Right hindlimb (tissue), 1 donor: ENCODE measurements around the gene ATP13A2.
A peak's percentile ranks its signal among the peaks of the same experiment; 100 is the strongest.

Experiments
- DNase-seq: peaks from one replicate; pipeline ENCODE4 v3.0.0-alpha.2; 2018

Gene ATP13A2, protein sequence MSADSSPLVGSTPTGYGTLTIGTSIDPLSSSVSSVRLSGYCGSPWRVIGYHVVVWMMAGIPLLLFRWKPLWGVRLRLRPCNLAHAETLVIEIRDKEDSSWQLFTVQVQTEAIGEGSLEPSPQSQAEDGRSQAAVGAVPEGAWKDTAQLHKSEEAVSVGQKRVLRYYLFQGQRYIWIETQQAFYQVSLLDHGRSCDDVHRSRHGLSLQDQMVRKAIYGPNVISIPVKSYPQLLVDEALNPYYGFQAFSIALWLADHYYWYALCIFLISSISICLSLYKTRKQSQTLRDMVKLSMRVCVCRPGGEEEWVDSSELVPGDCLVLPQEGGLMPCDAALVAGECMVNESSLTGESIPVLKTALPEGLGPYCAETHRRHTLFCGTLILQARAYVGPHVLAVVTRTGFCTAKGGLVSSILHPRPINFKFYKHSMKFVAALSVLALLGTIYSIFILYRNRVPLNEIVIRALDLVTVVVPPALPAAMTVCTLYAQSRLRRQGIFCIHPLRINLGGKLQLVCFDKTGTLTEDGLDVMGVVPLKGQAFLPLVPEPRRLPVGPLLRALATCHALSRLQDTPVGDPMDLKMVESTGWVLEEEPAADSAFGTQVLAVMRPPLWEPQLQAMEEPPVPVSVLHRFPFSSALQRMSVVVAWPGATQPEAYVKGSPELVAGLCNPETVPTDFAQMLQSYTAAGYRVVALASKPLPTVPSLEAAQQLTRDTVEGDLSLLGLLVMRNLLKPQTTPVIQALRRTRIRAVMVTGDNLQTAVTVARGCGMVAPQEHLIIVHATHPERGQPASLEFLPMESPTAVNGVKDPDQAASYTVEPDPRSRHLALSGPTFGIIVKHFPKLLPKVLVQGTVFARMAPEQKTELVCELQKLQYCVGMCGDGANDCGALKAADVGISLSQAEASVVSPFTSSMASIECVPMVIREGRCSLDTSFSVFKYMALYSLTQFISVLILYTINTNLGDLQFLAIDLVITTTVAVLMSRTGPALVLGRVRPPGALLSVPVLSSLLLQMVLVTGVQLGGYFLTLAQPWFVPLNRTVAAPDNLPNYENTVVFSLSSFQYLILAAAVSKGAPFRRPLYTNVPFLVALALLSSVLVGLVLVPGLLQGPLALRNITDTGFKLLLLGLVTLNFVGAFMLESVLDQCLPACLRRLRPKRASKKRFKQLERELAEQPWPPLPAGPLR

DNA sequence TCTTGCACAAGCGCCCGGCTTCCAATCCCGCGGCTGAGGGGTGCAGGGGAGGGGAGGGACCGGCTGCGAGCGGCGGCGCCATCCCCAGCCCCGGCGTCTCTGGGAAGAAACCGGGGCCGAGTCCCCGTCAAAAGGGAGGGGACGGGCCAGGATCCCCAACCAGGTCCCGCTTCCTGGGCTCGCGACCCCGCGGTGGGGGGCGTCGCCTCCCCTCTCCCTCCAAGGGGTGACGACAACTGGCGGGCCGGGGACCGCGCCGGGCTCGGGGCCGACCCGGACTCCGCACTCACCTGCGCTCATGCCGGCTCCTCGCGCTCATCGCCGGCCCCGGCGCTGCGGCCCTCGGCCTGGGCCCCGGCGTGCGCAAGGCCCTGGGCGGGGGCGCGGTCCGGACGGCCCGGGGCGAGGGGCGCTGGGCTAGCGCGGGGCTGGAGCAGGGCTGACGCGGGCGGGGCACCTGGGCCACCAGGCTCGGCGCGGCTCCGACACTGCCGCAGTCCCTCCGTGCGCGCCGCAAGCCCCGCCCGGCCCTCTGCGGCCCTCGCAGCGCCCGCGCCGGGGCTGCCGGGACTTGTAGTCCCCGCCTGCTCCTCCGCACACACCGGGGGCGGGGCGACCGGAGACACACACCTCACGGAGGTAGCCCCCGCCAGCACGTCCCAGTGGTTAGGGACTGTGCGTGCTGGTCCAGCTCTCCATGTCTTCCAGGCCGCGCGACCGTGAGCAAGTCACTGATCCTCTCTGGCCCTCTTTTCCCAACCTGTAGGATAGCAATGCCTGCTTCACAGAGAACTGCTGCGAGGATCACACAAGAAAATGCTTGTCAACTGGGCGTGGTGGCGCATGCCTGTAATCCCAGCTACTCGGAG, at the start of gene ATP13A2:
TSS of gene ATP13A2 (minus strand) at position 490 of the 869 bp plus-strand sequence. CDS start at position 300, 190 bp downstream.
- DNase-seq = peak; percentile 85

DNA sequence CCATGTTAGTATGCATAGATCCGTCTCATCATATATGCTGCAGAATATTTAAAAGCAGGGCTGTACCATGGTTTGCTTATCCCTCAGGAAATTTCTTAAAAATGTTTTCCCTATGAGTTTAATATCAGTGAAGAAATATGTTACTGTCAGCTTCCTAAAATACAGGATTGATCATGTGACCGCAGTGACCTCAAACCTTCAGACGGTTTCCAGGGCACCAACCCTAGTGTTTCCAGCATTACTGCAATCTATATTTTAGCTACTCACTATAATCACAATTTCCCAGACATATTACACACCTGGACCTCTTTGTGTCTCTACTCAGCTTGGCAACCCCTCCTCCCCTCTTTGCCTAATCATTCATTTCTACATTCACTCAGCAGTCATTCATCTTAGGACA, 49.8 kb upstream of the ATP13A2 start:
- no peak for DNase-seq

DNA sequence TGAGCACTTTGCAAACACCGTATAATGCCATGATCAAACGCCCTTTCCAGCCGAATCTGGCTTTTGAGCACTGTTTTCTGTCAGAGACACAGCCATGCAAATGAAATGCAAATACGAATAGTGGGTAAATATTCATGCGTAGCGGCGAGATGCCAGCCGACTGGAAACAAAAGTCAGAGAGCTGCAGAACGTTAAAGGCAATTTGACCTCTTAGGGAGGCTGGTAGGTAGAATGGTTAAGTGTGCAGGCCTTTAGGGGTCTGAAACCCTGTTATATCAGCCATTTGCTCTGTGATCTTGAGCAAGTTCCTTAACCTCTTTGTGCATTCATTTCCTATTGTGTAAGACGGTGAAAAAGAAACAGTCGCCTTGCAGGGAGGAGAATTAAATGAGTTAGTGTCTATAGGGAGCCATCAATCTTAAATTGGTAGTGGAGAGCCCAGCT, 48.6 kb upstream of the ATP13A2 start:
- DNase-seq = no peak

DNA sequence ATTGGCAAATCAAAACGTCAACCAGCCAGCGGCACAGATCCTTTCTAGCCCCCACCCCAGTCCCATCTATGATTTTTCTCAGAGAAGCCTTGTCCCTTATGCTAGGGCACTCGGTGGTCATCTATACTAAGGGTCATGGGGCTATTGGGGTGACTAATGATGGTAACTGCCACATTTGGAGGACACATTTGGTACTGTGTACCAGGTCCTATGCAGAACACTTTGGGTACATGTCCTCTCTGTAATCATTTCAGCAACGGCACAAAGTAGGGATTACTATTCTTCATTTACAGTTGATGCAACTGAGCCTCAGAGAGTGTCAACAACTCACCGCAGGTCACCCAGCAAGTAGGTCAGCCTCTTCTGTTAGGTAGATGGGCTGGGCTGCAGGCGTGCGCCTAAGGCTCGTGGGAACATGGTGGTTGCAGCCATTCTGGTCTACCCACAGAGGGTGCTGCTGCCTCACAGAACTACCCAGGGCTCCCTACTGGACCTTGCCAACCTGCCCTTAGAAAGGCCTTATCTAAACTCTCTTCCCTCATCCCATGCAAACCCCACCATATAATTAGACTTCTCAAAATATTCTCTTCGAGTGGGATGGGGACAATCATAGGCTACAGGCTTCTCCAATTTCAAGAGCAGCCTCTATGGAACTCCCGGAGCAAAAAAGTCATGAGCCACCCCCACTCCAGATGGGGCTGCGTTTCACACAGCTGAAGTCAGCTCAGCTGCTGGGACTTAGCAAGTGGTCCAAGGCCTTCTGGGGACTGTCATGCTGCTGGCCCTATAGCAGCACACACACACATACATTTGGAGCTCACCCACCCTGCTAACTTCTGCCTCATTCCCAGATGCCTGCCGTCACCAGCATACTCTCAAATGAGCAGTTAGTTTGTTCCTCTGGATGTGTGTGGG, 47.9 kb upstream of the ATP13A2 start:
- peak; percentile 85 for DNase-seq

DNA sequence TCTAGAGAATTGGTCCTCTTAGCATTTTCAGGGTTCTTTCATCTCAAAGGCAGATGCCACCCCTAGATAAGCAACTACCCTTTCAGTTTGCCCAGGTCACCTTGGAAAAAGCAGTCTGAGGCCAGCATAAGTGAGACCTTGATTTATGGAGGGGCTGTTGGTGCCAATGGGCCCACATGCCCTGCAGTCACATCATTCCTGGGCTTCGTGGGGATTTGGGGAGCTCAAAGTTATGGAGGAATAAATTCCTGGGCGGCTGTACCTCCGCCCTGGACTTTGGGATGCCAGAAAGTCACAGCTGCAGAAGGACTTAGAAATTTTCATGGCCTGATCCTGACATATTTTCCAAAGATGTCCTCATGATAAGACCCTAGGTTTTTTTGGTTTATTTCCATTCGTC, 44.8 kb upstream of the ATP13A2 start:
- peak; percentile 34 for DNase-seq

DNA sequence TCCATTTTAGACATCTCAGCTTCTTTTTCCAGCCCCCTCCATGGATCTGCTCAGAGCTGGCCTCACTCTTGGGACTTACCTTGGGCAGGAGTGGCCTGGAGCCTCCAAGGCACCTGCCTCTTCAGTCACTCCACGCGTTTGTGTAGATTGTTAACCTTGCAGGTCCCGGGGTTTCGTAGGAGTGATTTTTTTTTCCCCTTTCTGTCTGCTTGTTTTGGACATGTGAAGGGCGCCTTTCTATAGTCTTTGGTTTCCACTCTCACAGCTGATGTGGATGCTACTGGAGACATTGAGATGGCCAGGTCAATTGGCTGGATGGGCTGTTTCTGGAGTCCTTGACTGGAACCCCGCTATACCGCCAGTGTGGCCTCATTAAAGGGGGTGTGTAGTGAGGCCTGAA, 44.1 kb upstream of the ATP13A2 start:
- no peak for DNase-seq

DNA sequence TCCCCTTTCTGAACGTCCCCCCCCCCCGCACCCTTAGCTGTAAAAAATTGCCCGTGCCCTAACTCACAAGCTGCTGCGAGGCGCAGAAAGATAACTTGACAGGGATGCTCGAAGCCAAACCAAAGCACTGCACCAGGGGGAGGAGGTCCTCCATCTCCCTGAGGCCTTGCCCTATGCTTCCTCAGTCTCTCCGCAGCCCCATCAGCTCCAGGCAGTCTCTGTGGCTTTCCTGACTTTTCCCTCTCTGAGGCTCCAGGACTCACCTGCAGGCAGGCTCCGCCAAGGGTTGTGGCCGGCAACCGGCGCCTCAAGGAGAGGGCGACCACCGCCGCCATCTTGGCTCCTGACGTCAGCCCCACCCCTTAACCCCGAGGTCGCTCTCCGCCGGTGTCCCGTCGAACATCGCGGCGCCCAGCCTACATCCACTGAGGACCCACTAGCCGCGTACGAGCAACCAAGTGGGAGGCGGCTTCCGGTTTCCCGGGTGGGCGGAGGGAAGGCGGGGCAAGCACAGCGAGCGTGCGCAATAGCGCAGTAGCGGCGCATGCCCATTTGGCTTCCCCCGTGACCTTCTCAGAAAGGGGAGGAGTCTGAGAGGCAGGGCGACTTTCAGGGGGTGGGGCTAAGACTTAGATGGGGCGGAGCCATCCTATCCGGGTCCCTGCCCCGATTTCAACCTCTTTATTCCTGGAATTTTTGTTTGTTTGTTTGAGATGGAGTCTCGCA, 42.1 kb upstream of the ATP13A2 start, which contains the start of gene SDHB:
TSS of gene SDHB (minus strand) at position 348 of the 726 bp plus-strand sequence. CDS start at position 335, 13 bp downstream.
- DNase-seq = peak; percentile 99

DNA sequence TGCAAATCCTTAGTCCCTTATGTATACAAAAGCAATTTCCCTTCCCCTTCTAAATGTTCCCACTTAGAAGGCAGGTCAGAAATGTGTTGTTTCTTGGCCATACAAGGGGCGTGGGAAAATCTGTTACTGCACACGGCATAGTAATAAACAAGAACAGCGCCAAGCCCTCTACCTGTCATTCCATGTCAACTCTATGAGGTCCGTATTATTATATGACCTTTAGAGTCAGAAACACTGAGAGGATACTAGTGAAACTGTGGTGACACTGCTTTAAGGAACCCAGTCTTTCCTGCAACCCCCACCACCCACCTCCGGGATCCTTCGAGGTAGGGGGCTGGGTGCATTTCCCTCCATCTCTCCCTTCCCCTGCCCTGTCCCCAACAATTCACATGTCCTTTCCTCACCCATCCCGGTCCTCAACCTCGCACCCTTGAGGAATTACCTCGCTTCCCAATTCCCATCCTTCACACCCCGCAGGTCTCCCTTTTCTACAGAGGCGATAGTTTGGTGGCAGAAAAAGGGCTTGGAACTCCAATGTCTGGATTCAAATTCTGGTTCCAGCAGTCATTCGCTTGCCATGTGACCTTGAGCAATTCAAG, 41.5 kb upstream of the ATP13A2 start:
- no peak for DNase-seq

DNA sequence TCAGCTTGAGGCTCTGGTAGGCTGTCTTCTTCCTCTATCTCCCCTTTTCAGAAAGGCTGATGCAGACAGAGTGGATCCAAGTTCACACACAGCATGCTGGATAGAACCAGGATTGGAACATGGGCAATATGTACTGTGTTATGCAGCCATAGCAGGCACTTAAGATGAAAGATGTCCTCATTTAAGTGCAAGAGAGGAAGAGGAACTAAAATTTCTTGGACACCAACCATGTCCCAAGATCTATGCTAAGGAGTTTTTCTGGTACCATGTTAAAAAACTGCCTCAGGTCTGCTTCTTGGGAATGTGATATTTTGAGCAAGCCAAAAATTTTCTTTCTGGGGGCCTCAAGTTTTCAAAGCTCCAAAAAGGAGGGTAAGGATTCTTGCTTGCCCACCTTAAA, 40.9 kb upstream of the ATP13A2 start:
- no peak for DNase-seq

DNA sequence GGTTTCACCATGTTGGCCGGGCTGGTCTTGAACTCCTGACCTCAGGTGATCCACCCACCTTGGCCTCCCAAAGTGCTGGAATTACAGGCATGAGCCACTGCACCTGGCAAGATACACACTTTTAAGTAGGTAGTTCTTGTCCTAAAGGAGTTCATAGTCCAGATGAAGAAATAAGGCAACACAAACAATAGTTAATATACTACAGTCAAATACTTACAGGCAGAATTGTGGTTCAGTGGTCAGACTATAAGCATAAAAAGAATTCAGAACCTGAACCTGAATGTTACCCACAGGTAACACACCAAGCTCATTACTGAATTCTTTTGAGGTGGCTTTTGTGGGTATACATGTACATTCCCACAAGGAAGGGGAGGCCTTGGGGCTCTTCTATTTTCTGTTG, 40.3 kb upstream of the ATP13A2 start:
- DNase-seq = no peak

DNA sequence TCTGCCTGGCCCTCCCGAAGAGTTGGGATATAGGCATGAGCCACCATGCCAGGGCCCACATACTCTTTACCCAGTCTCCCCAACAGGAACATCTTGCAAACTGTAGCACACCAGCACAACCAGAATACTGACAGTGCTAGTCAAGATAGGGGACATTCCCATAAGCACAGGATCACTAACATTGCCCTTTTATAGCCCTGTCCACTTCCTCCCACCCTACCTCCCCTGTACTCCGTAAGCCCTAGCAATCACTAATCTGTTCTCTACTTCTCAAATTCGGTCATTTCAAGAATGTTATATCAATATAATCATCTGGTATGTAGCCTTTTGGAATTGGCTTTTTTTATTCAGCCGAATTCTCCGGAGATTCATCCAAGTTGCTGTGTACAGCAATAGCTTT, 36.2 kb upstream of the ATP13A2 start:
- no peak for DNase-seq

DNA sequence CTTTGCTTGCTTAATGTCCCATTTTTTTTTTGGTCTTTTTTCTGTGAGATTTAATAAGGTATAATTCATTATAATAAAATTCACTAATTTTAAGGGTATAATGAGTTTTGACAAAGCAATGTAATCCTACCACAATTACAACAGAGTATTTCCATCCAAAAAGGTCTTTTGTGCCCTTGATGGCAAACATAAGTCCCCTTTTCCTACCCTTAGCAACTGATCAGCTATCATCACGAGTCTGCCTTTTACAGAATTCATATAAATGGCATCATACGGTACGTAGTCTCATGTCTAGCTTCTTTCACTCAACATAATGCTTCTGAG, 34.6 kb upstream of the ATP13A2 start:
- DNase-seq = no peak

DNA sequence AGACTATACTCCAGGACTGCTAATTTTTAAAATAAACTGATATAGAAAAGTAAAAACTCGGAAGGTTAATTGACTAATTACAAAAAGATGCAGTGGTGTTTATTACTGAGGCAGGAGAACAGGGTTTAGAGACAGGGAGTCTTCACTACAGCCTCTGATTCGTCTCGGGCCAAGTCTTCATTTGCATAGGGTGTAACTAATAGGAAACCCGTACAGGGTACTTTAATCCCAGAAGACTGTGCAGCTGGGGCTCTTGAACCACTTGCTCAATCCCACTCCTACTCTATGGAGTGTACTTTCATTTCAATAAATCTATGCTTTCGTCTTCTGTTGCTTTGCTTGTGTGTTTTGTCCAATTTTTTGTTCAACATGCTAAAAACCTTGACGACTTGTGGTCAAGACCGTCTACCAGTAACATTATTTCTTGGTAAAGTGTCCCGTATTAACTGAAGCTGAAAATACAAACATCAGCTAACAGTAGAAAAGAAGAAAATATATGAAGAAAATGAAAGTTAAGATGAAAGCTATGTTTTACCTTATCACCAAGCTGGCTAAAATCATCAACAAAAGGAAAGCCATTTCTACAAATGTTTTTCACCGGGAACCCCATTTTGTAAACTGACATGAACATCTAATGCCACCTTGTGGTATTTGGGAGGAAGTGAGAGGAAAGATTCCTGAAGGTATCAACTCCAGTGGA, 34.1 kb upstream of the ATP13A2 start:
- DNase-seq = no peak

DNA sequence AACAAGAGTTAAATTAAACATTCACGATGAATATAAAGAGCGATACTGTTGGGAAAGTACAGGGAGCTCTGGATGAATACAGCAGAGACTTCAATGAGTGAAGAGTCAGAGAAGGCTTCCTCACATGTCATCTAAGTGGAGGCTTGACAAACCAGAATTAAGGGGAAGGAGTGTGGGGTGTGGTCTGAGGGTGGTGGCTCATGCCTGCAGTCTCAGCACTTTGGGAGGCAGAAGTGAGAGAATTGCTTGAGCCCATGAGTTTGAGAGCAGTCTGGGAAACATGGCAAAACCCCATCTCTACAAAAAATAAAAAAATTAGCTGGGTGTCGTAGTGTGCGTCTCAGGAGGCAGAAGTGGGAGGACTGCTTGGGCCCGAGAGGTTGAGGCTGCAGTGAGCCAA, 33.4 kb upstream of the ATP13A2 start:
- DNase-seq = no peak

DNA sequence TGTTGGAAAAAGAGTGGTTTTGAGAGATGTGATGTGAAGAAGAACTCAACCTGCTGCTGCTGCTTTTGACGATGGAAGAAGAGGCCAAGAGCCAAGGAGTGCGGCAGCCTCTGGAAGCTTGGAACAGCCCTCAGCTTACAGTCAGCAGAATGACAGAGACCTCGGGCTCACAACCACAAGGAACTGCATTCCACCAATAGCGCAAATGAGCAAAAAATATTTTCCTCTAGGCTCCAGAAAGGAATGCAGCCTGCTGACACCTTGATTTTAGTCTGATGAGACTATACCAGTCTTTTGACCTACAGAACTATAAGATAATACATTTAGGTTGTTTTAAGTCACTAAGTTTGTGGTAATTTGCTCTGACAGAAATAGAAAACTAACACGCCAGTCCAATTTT, 31.9 kb upstream of the ATP13A2 start:
- no peak for DNase-seq

DNA sequence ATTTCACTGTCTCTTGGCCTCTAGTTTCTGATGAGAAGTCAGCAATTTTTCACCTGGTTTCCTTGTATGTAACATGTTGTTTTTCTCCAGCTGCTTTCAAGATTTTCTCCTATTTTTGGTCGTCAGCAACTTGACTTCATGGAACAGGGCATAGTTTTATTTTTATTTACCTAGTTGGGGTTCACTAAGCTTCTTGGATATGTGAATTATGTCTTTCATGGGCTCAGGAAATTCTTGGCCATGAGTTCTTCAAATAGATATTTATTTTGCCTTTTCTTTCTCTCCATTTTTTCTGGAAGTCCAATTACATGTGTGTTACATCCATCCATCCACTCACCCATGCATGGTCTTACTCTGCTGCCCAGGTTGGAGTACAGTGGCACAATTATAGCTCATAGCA, 28.4 kb upstream of the ATP13A2 start:
- no peak for DNase-seq

DNA sequence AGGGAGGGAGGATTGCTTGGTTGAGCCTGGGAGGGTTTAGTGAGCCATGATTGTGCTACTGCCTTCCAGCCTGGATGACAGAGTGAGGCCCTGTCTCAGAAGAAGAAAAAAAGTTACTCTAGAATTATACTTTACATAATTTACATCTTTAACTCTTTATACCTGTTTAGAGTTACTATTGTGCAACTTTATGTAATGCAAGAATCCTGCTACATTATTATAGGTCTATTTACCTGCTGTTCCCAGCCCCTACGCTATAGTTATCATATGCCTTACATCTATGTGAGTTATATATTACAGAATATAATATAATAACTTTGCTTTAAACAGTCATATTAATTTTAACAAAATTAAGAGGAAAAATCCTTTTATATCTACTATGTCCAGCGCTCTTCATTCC, 27.8 kb upstream of the ATP13A2 start:
- DNase-seq = no peak

DNA sequence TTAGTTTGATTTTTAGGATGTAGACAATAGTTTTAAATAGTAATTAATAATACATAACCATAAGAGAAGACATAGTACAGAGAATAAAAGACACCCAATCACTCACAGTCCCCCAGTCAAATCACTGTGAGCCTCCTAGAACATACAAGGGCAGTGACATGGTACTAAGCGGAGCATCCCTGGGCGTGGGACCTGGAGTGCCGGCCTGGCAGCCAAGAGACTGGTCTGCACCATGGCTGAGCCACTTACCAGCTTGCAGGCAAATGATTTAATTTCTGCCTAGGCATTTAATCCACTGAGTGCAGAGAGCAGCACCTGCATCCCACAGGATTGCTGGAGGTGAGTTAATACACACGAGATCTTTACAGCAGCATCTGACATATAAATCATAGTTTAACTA, 21.8 kb upstream of the ATP13A2 start:
- no peak for DNase-seq

DNA sequence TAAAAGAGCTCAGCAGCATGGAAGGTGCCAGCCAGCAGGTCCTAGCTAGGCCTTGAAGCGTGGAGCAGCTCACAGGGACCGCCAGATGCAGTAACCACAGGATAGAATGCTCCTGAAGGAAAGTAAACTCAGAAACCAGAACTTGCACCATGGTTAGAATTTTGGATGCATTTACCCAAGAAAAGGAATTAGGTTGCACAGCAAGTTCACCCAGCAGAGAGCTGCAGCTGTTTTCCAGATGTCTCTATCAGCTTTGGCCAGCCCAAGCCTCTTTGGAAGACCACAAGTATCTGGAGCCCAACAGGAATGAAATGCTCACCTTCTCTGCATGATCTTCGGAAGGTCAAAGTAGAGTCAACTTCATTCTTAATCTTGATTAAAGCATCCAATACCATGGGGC, 21.0 kb upstream of the ATP13A2 start:
- DNase-seq = no peak
